KOPT-K1 (cell line): Measurements from ENCODE around the gene ZNF488.

Source experiments
- H3K27ac ChIP-seq: fragments of 200-600 bp; sonication (generic); 2 replicates; pipeline ENCODE4 v1.5.1; 2016; ENCODE audit warnings: antibody characterized with exemption, mild to moderate bottlenecking, low read depth, low read length; ENCODE audit not compliant: poor library complexity, severe bottlenecking
- H3K36me3 ChIP-seq: fragments of 200-600 bp; sonication (generic); 2 replicates; pipeline ENCODE4 v1.5.1; 2017; ENCODE audit warnings: antibody characterized with exemption, mild to moderate bottlenecking, low read length, moderate library complexity; ENCODE audit not compliant: insufficient read depth
- H3K9me3 ChIP-seq: fragments of 200-600 bp; sonication (generic); 2 replicates; pipeline ENCODE4 v1.5.1; 2017; ENCODE audit warnings: antibody characterized with exemption, low read length, mild to moderate bottlenecking; ENCODE audit not compliant: insufficient read depth, poor library complexity, severe bottlenecking

The ZNF488 gene

DNA sequence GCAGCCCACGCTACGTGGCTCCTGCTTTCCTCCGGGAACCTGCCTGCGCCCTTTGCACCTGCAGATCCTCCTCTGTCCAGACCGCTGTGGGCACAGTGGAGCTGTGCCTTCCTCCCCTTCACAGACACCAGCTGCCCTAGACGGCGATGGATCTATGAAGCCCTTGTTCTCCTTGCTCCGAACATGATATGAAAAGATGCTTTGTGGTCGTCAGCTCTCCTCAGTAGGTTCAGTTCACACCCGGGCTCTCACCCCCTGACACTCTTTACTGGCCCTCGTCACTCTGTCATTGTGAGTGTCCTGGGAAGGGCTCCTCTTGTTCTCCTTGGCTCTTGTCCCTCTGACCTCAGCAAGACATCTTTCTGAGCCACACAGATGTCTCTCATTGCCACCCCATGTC is 4.2 kb downstream of the ZNF488 start:
- no peaks in the 10 kb centered on the region for H3K9me3 ChIP-seq
- H3K36me3 ChIP-seq = no peaks in the 10 kb centered on the region
- no peak overlapping the region for H3K27ac ChIP-seq

DNA sequence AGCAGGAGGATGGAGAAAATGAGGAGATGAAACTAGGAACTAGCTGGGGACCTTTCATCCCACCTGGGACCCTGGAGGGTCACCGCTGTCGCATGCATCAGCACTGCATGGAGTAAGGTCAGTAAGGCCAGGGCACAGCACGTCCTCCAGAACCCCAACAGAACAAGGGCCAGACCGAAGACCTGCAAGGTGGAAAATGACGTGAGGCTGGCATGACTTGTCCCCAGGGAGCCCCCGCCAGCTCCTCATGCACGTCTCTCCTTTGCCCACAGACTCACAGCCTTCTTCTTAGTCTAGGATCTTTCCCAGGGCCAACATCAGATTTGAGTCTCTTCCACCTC is 4.7 kb downstream of the ZNF488 start:
- Histone ChIP-seq H3K27ac (no peak overlapping the region), H3K36me3 (no peaks in the 10 kb centered on the region)

DNA sequence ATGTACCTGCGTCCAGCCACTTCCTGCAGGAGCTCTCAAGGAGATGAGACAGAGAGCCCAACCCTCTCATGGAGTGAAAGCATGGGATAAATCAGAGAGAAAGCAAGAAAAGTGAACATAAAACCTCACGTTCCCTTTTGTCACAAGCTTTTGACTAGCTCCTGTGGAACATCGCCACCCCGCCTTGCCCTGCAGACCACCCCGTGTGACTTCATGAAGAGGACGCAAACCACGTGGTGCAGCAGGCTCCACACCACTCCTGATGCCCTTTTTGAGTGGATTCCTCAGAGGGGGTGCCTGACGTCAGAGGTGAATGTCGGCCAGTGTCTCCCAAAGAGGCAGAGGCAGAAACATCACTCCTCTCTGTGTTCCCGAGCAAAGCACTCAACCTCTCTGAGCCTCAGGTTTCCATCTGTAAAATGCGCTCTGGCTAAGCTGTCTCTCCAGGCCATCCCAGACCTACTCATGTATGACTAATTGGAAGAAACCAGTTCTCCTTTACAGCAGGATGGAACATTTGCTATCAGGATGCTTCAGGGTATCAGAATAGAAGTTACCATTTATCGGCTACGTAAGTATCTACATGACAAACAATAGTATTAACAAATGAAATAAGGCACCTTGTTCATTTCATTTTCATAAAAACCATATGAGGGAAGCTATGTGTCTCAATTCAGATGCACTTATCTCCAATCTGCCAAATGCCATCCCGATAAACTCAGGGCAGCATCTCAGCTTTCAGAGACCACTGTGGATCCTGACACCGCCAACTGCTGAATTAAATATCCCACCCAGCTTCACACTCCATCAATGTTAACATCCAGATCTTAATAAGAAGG is 5.3 kb downstream of the ZNF488 start:
- H3K27ac ChIP-seq = no peak overlapping the region
- H3K36me3 ChIP-seq = no peaks in the 10 kb centered on the region
- H3K9me3 ChIP-seq = no peaks in the 10 kb centered on the region

More for the DNA sequence above, 4.7 kb downstream of the ZNF488 start:
- H3K9me3 ChIP-seq = no peaks in the 10 kb centered on the region

DNA sequence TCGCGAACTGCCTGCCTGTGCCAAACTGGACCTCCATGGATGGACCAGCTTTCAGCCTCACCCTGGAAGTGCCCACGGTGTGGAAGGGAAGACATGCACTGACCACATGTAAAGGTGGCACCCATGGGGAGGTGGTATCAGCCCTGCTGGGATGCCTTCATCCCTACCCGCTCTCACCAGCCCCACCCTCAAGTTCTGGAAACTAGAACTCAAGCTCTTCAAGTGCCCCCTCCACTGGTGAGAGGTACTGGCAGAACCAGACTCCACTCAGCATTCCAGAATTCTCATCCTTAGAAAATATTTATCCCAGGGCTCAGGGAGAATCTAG is 5.9 kb downstream of the ZNF488 start:
- no peaks in the 10 kb centered on the region for H3K36me3 ChIP-seq
- no peaks in the 10 kb centered on the region for H3K9me3 ChIP-seq
- no peak overlapping the region for H3K27ac ChIP-seq

DNA sequence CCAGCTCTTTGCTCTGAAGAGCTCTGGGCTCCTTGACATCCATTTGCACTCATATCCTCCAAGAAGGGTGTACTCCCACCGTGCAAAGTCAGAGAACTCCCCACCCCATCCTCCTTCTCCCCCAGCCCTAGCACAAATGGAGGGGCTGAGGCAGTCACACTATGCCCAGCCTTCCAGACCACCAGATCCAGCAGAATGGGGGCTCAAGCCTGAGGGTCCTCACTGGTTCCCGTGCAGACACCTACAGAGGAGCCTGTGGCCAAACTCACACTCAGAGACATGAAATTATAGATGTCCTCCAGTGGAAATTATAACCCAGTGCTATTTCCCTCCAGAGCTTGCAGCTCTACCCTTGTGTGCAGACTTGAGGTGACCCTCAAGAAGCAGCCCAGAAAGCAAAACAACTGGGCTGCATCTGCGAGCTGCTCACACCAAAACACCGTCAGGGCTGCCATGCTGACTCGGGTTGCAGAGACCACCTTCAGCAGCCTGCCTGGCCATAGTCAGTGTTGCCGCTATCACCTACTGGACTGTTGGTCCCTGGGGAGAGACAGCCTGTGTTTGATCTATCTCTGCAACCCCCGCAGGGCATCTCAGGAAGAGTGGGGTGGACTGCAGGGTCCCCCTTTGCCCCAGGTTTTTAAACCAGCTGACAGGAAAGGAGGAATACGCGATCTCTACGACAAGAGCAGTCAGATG is 7.4 kb downstream of the ZNF488 start:
- Histone ChIP-seq H3K36me3 (no peaks in the 10 kb centered on the region), H3K9me3 (no peaks in the 10 kb centered on the region), H3K27ac (no peak overlapping the region)

DNA sequence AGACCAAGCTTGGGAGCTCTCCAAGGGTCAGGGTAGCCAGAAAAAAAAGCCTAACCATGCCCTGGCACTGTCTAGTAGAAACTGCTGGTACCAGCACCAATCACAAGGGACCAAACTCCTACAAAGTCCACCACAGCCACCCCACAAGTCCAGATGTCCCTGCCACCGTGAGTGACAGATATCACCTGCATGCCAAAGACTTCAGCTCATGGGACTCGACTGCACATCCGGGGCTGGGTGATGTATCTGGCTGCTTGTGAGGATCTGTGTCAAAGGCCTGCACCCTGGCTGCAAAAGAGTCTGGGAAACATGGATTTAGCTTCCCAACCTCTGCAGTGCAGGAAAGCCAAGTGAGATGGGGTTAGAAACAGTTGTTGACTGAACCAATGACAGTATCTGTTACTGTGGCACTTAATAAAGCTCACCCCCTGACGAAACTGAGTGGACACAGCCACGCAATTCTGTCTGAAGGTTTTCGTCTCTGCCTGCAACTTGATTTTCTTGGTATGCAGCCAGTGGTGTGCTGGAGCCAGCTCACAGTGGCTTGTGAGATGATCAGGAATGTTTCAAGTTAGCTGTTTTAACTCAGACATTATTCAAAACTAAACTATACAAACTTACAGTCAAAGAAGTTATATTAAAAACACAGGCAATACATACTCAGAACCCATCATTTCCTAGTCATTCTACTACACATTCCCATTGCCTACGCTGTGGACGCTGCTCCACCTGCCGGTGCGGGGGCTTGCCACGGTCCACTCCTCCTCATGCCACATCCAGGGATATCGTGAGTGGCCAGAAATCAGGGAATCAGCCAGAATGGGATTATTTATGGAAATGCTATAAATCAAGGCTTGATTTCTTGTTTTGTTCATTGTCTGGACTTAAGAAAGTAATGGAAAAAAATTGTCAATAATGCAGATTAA is 9.2 kb downstream of the ZNF488 start:
- Histone ChIP-seq H3K36me3 (no peaks in the 10 kb centered on the region), H3K27ac (no peak overlapping the region), H3K9me3 (no peaks in the 10 kb centered on the region)

DNA sequence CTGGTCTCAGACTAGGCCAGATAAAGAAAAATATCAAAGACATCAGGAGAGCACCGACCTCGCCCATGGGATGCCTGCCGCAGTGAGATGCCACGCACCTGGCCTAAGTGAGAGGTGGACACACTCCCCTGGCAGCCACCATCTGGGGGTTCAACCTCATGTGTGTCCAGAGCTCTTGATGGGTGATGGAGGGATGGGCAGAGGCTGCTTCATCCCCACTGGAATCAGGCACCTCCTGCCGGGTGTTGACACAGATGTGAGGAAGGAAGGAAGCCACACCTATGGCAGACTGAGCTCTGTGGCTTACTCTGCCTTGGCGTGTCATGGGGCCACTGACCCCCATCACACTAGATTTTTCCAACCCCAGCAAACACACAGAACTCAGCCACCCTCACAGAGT is 11.4 kb downstream of the ZNF488 start:
- no peak overlapping the region for H3K27ac ChIP-seq
- H3K36me3 ChIP-seq = no peaks in the 10 kb centered on the region
- H3K9me3 ChIP-seq = no peaks in the 10 kb centered on the region

DNA sequence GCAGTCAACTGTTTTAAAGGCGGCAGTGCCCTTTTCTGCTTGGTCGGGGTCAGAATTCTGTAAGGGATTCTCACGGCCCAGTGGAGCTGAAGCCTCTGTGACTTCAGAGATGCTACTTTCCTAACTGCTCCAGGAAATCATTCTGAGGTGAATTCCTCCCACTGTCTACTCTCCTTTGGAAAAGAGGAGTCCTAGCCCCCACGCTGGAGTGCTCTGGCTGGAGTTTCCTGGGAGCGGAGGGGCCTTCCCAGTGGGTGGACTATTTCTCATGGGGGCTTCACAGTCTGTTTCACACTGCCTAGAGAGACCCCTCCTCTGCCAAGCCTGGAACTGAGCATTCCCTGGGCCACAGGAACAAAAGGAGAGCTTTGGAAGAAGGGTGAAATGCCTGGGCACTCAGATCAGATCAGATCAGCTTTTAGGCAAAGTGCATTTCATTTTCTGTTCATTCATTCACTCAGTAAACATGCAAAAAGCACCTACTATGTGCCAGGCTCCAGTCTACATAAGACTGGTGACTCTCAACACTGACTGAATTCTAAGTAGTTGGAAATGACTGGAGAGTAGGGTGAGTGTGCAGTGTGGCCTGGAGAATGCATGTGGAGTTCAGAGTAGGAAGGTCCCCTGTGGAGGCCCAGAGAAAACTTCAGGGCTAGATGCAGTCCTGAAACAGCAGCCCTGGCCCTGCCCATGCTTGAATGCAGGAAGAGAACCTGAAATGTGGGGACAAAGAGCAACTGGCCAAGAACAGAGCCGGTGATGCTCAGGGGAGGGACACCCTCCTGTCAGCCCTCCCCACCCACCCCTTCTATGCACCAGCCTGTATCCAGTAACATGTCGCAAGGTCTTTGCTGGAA is 12.2 kb downstream of the ZNF488 start:
- Histone ChIP-seq H3K27ac (no peak overlapping the region), H3K9me3 (no peaks in the 10 kb centered on the region), H3K36me3 (no peaks in the 10 kb centered on the region)

DNA sequence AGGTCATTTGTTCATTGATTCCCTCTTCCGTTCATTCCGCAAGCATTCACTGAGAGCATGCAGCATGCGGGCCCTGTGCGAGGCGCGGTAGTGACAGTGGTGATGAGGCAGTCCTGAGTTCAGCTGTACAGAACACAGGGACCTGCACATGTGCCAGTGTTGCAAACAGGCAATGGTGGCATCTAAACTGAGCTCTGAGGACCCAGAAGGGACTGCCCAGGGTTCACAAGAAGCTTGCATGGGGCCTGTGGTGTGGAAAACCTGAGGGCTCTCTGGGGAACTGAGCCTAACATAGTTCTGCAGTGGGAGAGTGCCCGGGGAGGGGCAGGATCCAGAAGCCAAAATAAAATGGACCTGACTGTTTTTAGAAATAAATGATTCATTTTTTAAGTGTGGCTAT is 13.2 kb downstream of the ZNF488 start:
- Histone ChIP-seq H3K36me3 (no peaks in the 10 kb centered on the region), H3K9me3 (no peaks in the 10 kb centered on the region)

DNA sequence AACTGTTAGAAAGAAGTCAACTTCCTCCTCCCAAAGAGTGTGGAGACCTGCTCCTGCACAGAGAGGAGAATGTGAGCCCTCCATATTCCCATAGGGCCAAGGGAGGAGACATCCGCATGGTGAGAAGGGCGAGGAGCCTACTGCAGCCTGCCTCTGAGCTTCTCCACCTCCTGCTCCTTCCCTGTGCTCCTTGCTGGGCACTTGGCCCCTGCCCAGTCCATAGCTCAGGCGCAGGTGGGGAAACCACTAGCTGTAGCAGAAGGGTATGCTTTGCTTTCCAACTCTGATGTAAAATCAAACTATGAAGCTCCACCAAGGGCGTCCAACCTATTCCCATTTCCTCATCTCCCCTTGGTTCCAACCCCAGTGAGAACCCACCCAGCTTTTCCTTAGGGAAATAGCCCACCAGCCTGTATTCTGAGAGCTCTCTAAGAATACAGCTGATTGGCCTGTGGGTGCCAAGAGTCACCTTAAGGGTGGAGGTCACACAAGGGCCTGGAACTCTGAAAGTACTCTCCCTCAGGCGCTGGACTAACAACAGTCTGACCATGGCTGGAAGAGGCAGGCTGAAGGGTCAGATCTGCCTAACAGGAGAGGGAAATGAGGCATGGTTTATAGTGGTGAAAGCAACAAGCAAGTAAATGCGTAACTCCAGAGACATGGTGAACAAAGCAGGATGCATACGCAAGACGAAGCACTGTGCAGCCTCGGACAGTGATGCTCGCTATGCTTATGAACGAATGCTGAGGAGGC is 13.9 kb downstream of the ZNF488 start:
- H3K36me3 ChIP-seq = no peaks in the 10 kb centered on the region
- no peaks in the 10 kb centered on the region for H3K9me3 ChIP-seq
- H3K27ac ChIP-seq = no peak overlapping the region

More for the DNA sequence above, 13.2 kb downstream of the ZNF488 start:
- H3K27ac ChIP-seq = no peak overlapping the region

DNA sequence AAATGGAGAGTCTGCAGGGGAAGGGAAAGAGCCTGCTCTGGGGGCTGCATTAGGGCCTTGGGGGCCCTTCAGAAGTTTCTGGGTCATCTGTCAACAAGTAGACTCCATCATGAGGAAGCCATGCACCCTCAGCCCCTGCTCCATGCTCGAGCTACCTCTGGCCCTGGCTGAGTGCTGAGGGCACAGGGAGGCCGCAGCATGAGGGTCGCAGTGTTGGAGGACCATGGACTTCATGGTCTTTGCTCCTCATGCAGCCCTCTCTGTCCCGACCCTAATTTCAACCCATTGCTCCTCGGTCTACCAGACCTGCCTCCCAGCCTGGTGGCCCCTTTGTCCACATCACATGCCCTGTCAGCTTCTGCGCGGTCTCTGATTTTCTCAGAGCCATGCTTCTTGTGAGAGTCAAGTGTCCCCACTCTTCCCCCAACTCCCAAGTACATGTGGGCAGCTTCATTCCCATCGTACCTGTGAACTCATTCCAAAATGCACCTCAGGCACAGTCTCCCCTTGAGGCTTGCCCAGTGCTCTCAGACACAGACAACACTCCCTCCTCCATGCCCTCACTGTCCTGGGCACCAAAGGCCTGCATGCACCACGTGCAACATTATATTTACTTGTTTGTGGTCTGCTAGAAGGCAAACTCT is 14.7 kb downstream of the ZNF488 start:
- no peaks in the 10 kb centered on the region for H3K9me3 ChIP-seq
- H3K36me3 ChIP-seq = no peaks in the 10 kb centered on the region
- no peak overlapping the region for H3K27ac ChIP-seq

DNA sequence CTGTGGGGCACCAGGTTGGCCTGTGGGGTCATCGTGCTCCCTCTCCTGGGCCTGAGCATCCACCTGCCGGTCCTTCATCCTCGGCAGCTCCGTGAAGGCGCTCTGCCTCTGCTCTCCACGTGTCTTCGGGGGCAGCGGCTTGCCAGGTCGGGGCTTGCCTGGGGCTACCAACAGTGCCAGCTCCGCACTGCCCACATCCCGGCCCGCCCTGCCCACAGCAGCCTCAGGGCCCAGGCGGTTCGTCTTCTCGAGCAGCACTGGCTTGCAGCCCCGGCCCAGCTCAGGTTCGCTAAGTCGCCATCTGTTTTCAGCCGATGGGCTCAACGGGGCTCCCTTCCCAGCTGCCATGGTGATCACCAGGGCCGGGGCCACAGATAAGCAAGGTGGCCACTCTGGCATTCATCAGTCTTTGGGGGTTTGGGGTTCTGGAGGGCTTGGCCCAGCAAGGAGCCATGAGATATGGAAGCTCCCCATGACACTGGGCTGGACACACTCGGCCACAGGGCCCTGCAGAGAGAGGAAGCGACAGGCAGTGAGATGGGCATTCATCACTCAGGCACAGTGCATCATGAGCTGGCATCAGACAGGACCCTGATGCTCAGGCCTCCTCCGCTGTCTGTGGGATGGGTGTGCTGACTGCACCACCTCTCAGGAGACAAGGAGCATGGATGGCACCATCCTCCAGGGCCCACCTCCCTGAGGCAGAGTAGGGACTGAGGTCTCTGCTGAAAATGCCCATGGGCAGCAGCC is 15.5 kb downstream of the ZNF488 start:
- H3K36me3 ChIP-seq = no peaks in the 10 kb centered on the region
- H3K9me3 ChIP-seq = no peaks in the 10 kb centered on the region
- no peak overlapping the region for H3K27ac ChIP-seq

DNA sequence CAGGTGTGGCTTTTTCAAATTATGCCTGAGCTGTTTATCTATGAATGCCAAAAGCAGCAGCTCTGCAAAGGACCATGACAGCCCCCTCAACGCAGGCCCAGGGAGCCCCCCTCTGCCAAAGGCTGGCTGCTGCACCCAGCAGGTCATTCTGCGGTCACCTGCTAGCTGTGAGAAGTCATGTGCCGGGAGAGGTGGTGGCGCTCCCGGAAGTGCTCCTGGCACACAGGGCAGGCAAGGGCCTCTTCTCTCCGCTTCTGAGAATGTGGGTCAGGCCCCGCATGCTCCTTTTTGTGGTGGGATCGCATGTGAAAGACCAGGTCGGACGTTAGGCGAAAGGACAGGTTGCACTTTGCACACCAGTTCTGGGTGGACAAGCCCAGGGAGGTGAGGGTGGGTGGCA is 16.4 kb downstream of the ZNF488 start:
- Histone ChIP-seq H3K9me3 (no peaks in the 10 kb centered on the region), H3K27ac (no peak overlapping the region), H3K36me3 (no peaks in the 10 kb centered on the region)
